ENCODE measurements around the gene FAM171A1.

DNA sequence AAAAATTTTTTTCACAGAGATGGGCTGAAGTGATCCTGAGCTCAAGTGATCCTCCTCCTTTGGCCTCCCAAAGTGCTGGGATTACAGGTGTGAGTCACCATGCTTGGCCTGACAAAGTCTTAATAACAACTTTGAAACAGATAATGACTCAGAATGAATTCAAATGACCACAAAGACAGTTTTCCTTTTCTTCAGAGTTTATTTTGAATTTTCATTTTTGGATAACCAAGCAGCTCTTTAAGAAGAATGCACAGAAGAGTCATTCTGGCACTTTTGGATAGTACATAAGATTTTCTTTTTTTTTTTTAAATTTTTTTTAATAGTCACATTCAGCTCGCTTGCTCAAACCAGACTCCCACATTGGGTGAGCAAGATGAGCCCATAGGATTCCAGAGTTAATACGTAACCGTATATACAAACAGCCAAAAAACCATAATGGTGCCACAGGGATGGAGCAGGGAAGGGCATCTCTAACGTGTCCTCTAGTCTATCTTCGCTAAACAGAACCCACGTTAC lies 159.6 kb downstream of the FAM171A1 start:
- TF ChIP-seq, protein P1, sequence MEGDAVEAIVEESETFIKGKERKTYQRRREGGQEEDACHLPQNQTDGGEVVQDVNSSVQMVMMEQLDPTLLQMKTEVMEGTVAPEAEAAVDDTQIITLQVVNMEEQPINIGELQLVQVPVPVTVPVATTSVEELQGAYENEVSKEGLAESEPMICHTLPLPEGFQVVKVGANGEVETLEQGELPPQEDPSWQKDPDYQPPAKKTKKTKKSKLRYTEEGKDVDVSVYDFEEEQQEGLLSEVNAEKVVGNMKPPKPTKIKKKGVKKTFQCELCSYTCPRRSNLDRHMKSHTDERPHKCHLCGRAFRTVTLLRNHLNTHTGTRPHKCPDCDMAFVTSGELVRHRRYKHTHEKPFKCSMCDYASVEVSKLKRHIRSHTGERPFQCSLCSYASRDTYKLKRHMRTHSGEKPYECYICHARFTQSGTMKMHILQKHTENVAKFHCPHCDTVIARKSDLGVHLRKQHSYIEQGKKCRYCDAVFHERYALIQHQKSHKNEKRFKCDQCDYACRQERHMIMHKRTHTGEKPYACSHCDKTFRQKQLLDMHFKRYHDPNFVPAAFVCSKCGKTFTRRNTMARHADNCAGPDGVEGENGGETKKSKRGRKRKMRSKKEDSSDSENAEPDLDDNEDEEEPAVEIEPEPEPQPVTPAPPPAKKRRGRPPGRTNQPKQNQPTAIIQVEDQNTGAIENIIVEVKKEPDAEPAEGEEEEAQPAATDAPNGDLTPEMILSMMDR (conservative IDR thresholded peaks at IDR 0.05 in 1 of 2, IDR thresholded peaks at IDR 0.05 in 1 of 2; ENCODE audit: low read depth in 1 of 2, low read length in 2 of 2) = no peak
- no peak for TF ChIP-seq EZH2 (IDR thresholded peaks at IDR 0.05; ENCODE audit: low read length, missing control alignments)

All from fibroblast of lung (primary cell).